ENCODE data around the gene EIF1AD.
"Not testable (repeated sequence)": the region's sequence is repeated elsewhere in the genome, so short reads cannot be mapped to it uniquely, and the experiment has no call there.

GRCh38 chr11:66010036-66010435 lies 8.1 kb upstream of the EIF1AD start:
- TF ChIP-seq, protein P1, sequence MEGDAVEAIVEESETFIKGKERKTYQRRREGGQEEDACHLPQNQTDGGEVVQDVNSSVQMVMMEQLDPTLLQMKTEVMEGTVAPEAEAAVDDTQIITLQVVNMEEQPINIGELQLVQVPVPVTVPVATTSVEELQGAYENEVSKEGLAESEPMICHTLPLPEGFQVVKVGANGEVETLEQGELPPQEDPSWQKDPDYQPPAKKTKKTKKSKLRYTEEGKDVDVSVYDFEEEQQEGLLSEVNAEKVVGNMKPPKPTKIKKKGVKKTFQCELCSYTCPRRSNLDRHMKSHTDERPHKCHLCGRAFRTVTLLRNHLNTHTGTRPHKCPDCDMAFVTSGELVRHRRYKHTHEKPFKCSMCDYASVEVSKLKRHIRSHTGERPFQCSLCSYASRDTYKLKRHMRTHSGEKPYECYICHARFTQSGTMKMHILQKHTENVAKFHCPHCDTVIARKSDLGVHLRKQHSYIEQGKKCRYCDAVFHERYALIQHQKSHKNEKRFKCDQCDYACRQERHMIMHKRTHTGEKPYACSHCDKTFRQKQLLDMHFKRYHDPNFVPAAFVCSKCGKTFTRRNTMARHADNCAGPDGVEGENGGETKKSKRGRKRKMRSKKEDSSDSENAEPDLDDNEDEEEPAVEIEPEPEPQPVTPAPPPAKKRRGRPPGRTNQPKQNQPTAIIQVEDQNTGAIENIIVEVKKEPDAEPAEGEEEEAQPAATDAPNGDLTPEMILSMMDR (IDR thresholded peaks at IDR 0.05), result not testable (repeated sequence)
- TF ChIP-seq POLR2A (IDR thresholded peaks at IDR 0.05; ENCODE audit: low read depth), result not testable (repeated sequence)
